AG04449 (cell line): Measurements from ENCODE around the gene SLF2.

Experiments used
- CTCF ChIA-PET: fragments of 350-600 bp; formaldehyde crosslinking; extraction: SDS; loops from one replicate; lab custom pipeline; 2021; ENCODE audit warnings: antibody characterized with exemption; lab: Yijun Ruan, JAX
- POLR2A ChIA-PET: fragments of 400-600, 350-600 bp; formaldehyde crosslinking; extraction: SDS; loops from one replicate; lab custom pipeline; 2020; ENCODE audit warnings: antibody characterized with exemption, inconsistent platforms; lab: Yijun Ruan, JAX
- DNase-seq: peaks from one replicate; pipeline ENCODE4 v3.0.0-alpha.2; 2010; ENCODE audit warnings: low read depth, low spot score
- H3K4me3 ChIP-seq: 2 replicates; pipeline ENCODE4 v1.5.1; 2011; ENCODE audit warnings: low read depth, mild to moderate bottlenecking, control low read depth, low read length
- TF ChIP-seq, protein P1 (sequence below): IDR thresholded peaks from one replicate; pipeline ENCODE4 v1.5.1; 2011; ENCODE audit warnings: mild to moderate bottlenecking, moderate library complexity, low read length, control low read depth, inconsistent platforms; ENCODE audit not compliant: insufficient read depth; ENCODE audit errors: missing control alignments

The SLF2 gene

GRCh38 chr10:101007099-101007711 lies 94.4 kb downstream of the SLF2 start:
- CTCF ChIA-PET = interaction anchor here (1.0 to 26.4 kb wide), 4 partner anchors 10 to 43 kb away, joined by 3 to 803 read pairs (median 171); partner anchors contain the start of gene LZTS2

DNA sequence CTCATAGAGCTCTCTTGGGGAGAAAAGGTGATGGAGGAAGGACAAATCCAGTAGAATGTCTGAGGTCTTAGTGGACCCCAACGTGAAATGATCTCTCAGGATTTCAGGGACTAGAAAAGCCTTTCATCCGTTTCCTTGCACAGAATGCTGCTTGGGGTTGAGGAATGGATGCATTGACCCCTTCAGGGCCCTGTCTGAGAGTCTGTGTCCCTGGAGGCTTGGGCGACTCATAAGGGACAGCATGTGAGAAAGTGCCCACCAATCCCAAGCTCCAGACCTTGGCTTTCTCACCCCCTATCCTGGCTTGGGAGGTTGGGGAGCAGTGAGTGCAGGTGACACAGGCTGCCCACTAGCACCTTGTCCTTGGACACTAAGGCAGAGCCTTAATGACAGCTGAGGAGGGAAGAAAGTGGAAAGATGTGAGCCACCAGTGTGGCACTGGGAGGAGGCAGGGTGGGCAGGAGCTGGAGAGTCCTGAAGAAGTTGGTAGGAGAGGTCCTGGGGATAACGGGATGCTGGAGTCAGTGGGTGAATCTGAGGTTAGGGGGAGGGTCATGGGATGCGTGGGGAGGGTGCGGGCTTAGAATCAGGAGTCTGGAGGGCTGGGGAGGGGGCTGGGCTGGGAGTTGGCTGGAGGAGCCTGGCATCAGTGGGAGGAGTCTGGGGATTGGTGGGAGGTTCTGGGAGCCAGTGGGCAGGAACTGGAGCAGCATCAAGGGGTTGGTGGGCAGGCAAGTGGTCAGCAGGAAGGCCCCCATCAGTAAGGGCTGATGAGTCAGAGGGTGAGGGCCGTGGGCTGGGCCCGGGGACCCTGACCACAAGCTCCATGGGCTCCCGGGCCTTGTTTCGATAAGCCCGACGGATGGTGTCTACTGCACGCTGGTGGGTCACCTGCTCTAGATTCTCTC lies 95.4 kb downstream of the SLF2 start:
- ChIA-PET CTCF (interaction anchor here (1.0 to 26.4 kb wide), 6 partner anchors 9 to 42 kb away, joined by 3 to 803 read pairs (median 4); partner anchors contain the start of gene LZTS2), POLR2A (interaction anchor here (0.6 to 0.9 kb wide), 2 partner anchors 9 to 96 kb away, joined by 3 to 4 read pairs; partner anchors contain the start of gene LZTS2)
- TF ChIP-seq, protein P1, sequence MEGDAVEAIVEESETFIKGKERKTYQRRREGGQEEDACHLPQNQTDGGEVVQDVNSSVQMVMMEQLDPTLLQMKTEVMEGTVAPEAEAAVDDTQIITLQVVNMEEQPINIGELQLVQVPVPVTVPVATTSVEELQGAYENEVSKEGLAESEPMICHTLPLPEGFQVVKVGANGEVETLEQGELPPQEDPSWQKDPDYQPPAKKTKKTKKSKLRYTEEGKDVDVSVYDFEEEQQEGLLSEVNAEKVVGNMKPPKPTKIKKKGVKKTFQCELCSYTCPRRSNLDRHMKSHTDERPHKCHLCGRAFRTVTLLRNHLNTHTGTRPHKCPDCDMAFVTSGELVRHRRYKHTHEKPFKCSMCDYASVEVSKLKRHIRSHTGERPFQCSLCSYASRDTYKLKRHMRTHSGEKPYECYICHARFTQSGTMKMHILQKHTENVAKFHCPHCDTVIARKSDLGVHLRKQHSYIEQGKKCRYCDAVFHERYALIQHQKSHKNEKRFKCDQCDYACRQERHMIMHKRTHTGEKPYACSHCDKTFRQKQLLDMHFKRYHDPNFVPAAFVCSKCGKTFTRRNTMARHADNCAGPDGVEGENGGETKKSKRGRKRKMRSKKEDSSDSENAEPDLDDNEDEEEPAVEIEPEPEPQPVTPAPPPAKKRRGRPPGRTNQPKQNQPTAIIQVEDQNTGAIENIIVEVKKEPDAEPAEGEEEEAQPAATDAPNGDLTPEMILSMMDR = no peak
- no peak for DNase-seq
- no peak overlapping the region for H3K4me3 ChIP-seq

More at GRCh38 chr10:101007099-101007711, 94.4 kb downstream of the SLF2 start:
- POLR2A ChIA-PET = interaction anchor here (0.6 to 1.0 kb wide), 3 partner anchors 8 to 49 kb away, joined by 3 to 6 read pairs (median 4); partner anchors contain the start of gene LZTS2
- DNase-seq = no peak
- H3K4me3 ChIP-seq = no peak overlapping the region
- TF ChIP-seq, protein P1 = no peak

DNA sequence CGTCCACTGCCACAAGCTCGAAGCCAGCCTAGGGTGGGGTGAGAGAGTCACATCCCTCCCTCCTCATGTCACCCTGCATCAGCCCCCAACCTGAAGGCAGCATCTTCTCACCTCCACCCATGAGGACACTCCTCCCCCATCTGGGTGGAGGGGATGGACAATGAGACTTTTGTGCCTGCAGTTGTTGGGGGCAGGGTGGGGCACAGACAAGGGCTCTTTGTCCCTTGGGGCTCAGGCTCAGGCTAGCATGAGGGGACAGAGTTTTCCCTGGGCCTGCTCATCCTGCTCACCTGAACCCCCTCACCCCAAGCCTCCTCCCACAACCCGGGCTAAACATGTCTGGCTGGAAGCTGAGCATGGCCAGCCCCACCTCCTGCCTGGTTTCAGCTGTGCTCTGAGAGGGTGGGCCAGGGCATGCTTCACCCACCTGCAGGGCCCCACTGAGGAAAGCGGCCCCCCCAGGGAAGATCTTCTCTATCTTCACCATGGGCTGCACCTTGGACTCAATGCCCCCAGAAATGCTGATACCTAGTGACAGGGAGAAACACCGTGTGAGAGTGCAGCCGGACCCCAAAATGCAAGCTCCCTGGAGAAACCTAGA lies 96.2 kb downstream of the SLF2 start:
- POLR2A ChIA-PET = interaction anchor here (0.6 kb wide), 1 partner anchor 97 kb away, joined by 3 read pairs; no protein-coding TSS in a partner anchor
- CTCF ChIA-PET = interaction anchor here (1.1 to 26.4 kb wide), 6 partner anchors 8 to 39 kb away, joined by 3 to 803 read pairs (median 4); partner anchors contain the start of genes LZTS2, PDZD7 and SFXN3
- TF ChIP-seq, protein P1 = no peak
- H3K4me3 ChIP-seq = no peak overlapping the region
- DNase-seq = no peak

DNA sequence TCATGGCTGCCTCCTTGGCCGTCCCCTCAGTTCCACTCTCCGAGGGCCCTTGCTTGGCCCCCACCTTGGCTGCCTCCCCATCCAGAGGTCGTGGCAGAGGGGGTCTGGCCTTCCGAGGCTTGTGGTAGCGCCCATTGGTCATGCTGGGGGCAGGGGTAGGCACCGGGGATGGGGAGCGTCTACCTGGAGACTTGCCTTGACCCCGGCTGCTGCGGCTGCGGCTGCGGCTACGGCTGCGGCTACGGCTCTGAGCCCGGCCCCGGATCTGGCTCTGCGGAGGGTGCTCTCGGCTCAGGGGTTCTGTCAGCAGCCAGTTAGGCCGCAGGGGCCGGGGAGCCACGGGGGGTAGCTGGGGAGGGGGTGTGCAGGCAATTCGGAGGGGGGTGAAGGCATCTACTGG lies 97.6 kb downstream of the SLF2 start:
- CTCF ChIA-PET = interaction anchor here (1.1 to 7.4 kb wide), 8 partner anchors 9 to 57 kb away, joined by 3 to 336 read pairs (median 4); partner anchors contain the start of genes LZTS2, PDZD7 and SFXN3
- POLR2A ChIA-PET = no interaction called here
- no peak overlapping the region for H3K4me3 ChIP-seq
- TF ChIP-seq, protein P1 = no peak
- no peak for DNase-seq

DNA sequence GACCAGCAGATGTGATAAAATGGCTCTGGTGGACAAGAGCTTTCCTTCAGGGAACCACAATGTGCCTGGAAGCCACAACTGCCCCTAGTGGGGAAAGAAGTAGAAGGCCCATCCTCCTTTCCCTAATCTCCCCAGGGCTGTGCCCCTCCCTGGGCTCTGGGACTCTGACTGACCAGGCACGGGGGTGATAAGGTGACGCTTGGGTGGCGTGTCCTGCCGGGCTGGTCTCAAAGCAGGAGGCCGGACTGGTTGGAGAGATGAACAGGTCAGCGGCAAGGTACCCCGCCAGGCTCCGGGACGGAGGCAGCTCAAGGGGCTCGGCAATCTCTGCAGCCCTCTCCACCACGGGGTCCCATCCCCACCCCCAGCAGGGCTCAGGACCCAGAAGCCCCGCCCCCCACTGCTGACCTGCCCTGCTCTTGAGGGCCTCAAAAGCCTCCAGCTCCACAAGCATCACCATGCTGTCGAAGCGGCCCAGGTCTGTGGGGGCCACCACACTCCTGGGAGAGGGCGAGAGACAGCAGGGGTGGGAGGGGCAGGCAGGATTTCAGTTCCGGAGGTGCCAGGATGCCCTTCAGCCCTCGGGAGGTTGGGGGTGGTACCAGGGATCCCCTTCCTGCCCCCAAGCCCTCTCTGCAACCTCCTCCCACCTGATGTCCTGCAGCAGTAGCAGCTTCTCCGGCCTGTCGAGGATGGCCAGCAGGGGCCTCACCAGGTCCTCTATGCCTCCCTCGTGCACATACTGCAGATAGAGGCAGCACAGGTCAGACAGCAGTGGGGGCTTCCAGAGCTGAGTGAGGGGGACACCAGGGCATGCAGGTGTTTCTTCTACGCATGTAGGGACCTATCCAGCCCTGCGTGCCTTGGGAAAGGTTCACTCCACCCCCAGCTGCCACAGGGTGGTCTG lies 99.0 kb downstream of the SLF2 start:
- TF ChIP-seq, protein P1 = peak; percentile 30
- no peak overlapping the region for H3K4me3 ChIP-seq
- POLR2A ChIA-PET = interaction anchor here (1.3 kb wide), 1 partner anchor 14 kb away, joined by 8 read pairs; no protein-coding TSS in a partner anchor
- CTCF ChIA-PET = interaction anchor here (0.9 to 7.4 kb wide), 21 partner anchors 8 to 476 kb away, joined by 3 to 336 read pairs (median 4); partner anchors contain the start of genes HIF1AN, LZTS2, PDZD7 and SFXN3
- no peak for DNase-seq
